ENCODE results near the gene NUP133. TPM values are rescaled to one million over a fixed set of nuclear protein-coding genes. Genes with fewer than 3 reads are reported as not detected.
"Not testable (repeated sequence)": the region's sequence is repeated elsewhere in the genome, so short reads cannot be mapped to it uniquely, and the experiment has no call there.

NUP133 gene
- total and polyA plus RNA-seq, 2 donors (not counting 1 experiment from before 2014, with no cell fraction given) = 10.5 to 50.5 TPM

DNA sequence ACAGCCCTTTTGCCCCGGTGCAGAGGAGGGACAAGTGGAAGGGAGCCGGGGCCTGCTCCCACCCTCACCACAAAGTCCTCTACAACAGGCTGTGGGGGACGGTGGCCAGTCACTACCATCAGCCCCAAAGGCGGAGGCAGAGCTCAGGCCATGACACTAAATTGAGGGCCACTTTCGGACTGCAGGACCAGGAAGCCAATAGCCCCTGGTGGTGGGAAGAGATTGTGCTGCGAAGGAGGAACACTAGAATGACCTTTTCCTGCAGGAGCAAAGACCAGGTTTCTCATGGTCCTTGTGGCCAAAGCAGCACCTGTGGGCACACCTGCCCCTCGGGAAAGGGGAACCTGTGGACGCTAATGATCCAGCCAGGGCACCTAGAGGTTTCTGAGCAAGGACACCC lies 104.6 kb downstream of the NUP133 start:
- Histone ChIP-seq H3K4me1 (ENCODE audit: control insufficient read depth in 2 of 2, insufficient read depth in 2 of 2, low read length in 2 of 2) (peaks cover 10 to 12% of the 10 kb centered on the region in 2 donors), H2AFZ (ENCODE audit: insufficient read depth, low read depth, low read length, poor library complexity, severe bottlenecking) (no peak overlapping the region), H3K27me3 (replicated peaks in 1 of 4; ENCODE audit: control extremely low read depth in 1 of 4, control insufficient read depth in 3 of 4, insufficient read depth in 4 of 4, low read length in 3 of 4) (peaks cover 0 to 36% (median 15%) of the 10 kb centered on the region in 4 experiments), H3K4me3 (ENCODE audit: control extremely low read depth in 1 of 5, extremely low read depth in 1 of 5, insufficient read depth in 1 of 5, low read depth in 2 of 5, low read length in 4 of 5) (no peak overlapping the region), H3K4me2 (replicated peaks; ENCODE audit: low read depth, low read length, poor library complexity, severe bottlenecking) (no peak overlapping the region), H3K9me3 (ENCODE audit: control extremely low read depth in 1 of 3, control insufficient read depth in 2 of 3, insufficient read depth in 1 of 3, low read length in 2 of 3) (peaks cover 0 to 8% (median 0%) of the 10 kb centered on the region in 3 donors), H3K27ac (ENCODE audit: low read length in 2 of 2) (no peak overlapping the region), H4K20me1 (ENCODE audit: control insufficient read depth, insufficient read depth, low read length, poor library complexity, severe bottlenecking) (no peaks in the 10 kb centered on the region), H3K9ac (ENCODE audit: low read length) (no peak overlapping the region), H3K36me3 (replicated peaks in 1 of 2; ENCODE audit: control extremely low read depth in 1 of 2, control insufficient read depth in 1 of 2, extremely low read depth in 1 of 2, insufficient read depth in 2 of 2, low read length in 1 of 2) (no peaks in the 10 kb centered on the region), H3K79me2 (ENCODE audit: control insufficient read depth, insufficient read depth, low read length) (no peaks in the 10 kb centered on the region)
- intact Hi-C loops (cut with micrococcal nuclease) = no loop called here
- CTCF ChIA-PET = no interaction called here
- no peaks in the 10 kb centered on the region for H3K9me3 Mint-ChIP-seq (ENCODE audit: insufficient read depth)
- no peak overlapping the region for H3K27ac Mint-ChIP-seq
- no peak for TF ChIP-seq EZH2 (IDR thresholded peaks at IDR 0.05; ENCODE audit: borderline replicate concordance, insufficient read depth, low read depth, low read length, poor library complexity, severe bottlenecking)
- TF ChIP-seq CTCF (IDR thresholded peaks at IDR 0.05) = no peak
- DNase-seq (no peak), ATAC-seq (ENCODE audit: low read depth) (no peak)
- POLR2A ChIA-PET = no interaction called here
- H3K4me3 Mint-ChIP-seq = no peak overlapping the region
- WGBS (ENCODE audit: insufficient coverage) = 88% methylated on average over 7 of the region's 8 CpGs
- H3K27me3 Mint-ChIP-seq = peaks cover 61% of the 10 kb centered on the region
- H3K4me1 Mint-ChIP-seq = peaks cover 11% of the 10 kb centered on the region

DNA sequence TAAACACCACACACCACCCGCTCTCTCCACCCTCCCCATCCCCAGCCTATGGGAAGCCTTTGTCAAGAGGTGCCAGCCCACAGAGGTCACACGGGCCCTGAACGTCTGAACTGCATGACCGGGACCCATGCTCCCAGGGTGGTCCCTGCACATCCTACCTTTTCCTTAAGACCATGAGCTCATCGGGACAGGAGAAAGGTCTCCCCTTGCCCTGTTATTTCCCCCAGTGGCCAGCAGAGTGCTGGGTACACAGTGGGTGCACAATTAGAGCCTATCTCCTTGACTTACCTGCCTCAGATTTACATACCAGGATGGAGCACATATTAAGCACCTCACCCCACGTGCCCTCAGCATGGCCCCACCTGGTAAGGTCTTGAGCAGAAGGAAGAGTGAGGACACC lies 105.1 kb downstream of the NUP133 start:
- ATAC-seq (ENCODE audit: low read depth) = no peak
- H3K4me1 ChIP-seq (ENCODE audit: control insufficient read depth in 2 of 2, insufficient read depth in 2 of 2, low read length in 2 of 2) = peaks cover 10 to 12% of the 10 kb centered on the region in 2 donors
- no peak for DNase-seq
- H3K4me3 ChIP-seq (ENCODE audit: control extremely low read depth in 1 of 5, extremely low read depth in 1 of 5, insufficient read depth in 1 of 5, low read depth in 2 of 5, low read length in 4 of 5) = no peak overlapping the region
- no peak overlapping the region for H3K4me2 ChIP-seq (replicated peaks; ENCODE audit: low read depth, low read length, poor library complexity, severe bottlenecking)
- H4K20me1 ChIP-seq (ENCODE audit: control insufficient read depth, insufficient read depth, low read length, poor library complexity, severe bottlenecking) = no peaks in the 10 kb centered on the region
- intact Hi-C loops (cut with micrococcal nuclease) = no loop called here
- peaks cover 0 to 7% (median 0%) of the 10 kb centered on the region in 3 donors for H3K9me3 ChIP-seq (ENCODE audit: control extremely low read depth in 1 of 3, control insufficient read depth in 2 of 3, insufficient read depth in 1 of 3, low read length in 2 of 3)
- no peak overlapping the region for H3K27ac ChIP-seq (ENCODE audit: low read length in 2 of 2)
- ChIA-PET POLR2A (no interaction called here), CTCF (no interaction called here)
- H3K27me3 ChIP-seq (replicated peaks in 1 of 4; ENCODE audit: control extremely low read depth in 1 of 4, control insufficient read depth in 3 of 4, insufficient read depth in 4 of 4, low read length in 3 of 4) = peaks cover 0 to 31% (median 13%) of the 10 kb centered on the region in 4 experiments
- H3K79me2 ChIP-seq (ENCODE audit: control insufficient read depth, insufficient read depth, low read length) = no peaks in the 10 kb centered on the region
- no peak overlapping the region for H3K27ac Mint-ChIP-seq
- H3K9ac ChIP-seq (ENCODE audit: low read length) = no peak overlapping the region
- H3K4me3 Mint-ChIP-seq = no peak overlapping the region
- no peaks in the 10 kb centered on the region for H3K36me3 ChIP-seq (replicated peaks in 1 of 2; ENCODE audit: control extremely low read depth in 1 of 2, control insufficient read depth in 1 of 2, extremely low read depth in 1 of 2, insufficient read depth in 2 of 2, low read length in 1 of 2)
- TF ChIP-seq CTCF (IDR thresholded peaks at IDR 0.05) (no peak), EZH2 (IDR thresholded peaks at IDR 0.05; ENCODE audit: borderline replicate concordance, insufficient read depth, low read depth, low read length, poor library complexity, severe bottlenecking) (no peak)
- peaks cover 58% of the 10 kb centered on the region for H3K27me3 Mint-ChIP-seq
- H3K9me3 Mint-ChIP-seq (ENCODE audit: insufficient read depth) = no peaks in the 10 kb centered on the region
- H2AFZ ChIP-seq (ENCODE audit: insufficient read depth, low read depth, low read length, poor library complexity, severe bottlenecking) = no peak overlapping the region
- 74% methylated on average over 6 of the region's 6 CpGs for WGBS (ENCODE audit: insufficient coverage)
- peaks cover 11% of the 10 kb centered on the region for H3K4me1 Mint-ChIP-seq

- H3K4me1 ChIP-seq (ENCODE audit: control insufficient read depth in 2 of 2, insufficient read depth in 2 of 2, low read length in 2 of 2); H3K4me1 Mint-ChIP-seq; H2AFZ ChIP-seq (ENCODE audit: insufficient read depth, low read depth, low read length, poor library complexity, severe bottlenecking); H3K36me3 ChIP-seq (replicated peaks in 1 of 2; ENCODE audit: control extremely low read depth in 1 of 2, control insufficient read depth in 1 of 2, extremely low read depth in 1 of 2, insufficient read depth in 2 of 2, low read length in 1 of 2); H3K9me3 Mint-ChIP-seq (ENCODE audit: insufficient read depth); H3K79me2 ChIP-seq (ENCODE audit: control insufficient read depth, insufficient read depth, low read length); H3K9me3 ChIP-seq (ENCODE audit: control extremely low read depth in 1 of 3, control insufficient read depth in 2 of 3, insufficient read depth in 1 of 3, low read length in 2 of 3); H3K27ac ChIP-seq (ENCODE audit: low read length in 2 of 2); H3K9ac ChIP-seq (ENCODE audit: low read length); H3K4me2 ChIP-seq (replicated peaks; ENCODE audit: low read depth, low read length, poor library complexity, severe bottlenecking); H4K20me1 ChIP-seq (ENCODE audit: control insufficient read depth, insufficient read depth, low read length, poor library complexity, severe bottlenecking); DNase-seq; ATAC-seq (ENCODE audit: low read depth); POLR2A ChIA-PET; CTCF ChIA-PET; H3K27ac Mint-ChIP-seq; H3K4me3 Mint-ChIP-seq; H3K4me3 ChIP-seq (ENCODE audit: control extremely low read depth in 1 of 5, extremely low read depth in 1 of 5, insufficient read depth in 1 of 5, low read depth in 2 of 5, low read length in 4 of 5); intact Hi-C loops (cut with micrococcal nuclease): not testable (repeated sequence)
- peaks cover 0 to 24% (median 8%) of the 10 kb centered on the region in 4 experiments for H3K27me3 ChIP-seq (replicated peaks in 1 of 4; ENCODE audit: control extremely low read depth in 1 of 4, control insufficient read depth in 3 of 4, insufficient read depth in 4 of 4, low read length in 3 of 4)
- WGBS (ENCODE audit: insufficient coverage) = 83% methylated on average over 1 of the region's 4 CpGs
- peaks cover 54% of the 10 kb centered on the region for H3K27me3 Mint-ChIP-seq
Measured at GRCh38 chr1:229402329-229402728, 105.8 kb downstream of the NUP133 start.
